Measurements from ENCODE around the gene SYCE3. TPM values are rescaled to one million over a fixed set of nuclear protein-coding genes. Genes with fewer than 3 reads are reported as not detected.

The SYCE3 gene
- total RNA-seq, 1 experiment from 2014 or later, result 1.3 TPM

DNA sequence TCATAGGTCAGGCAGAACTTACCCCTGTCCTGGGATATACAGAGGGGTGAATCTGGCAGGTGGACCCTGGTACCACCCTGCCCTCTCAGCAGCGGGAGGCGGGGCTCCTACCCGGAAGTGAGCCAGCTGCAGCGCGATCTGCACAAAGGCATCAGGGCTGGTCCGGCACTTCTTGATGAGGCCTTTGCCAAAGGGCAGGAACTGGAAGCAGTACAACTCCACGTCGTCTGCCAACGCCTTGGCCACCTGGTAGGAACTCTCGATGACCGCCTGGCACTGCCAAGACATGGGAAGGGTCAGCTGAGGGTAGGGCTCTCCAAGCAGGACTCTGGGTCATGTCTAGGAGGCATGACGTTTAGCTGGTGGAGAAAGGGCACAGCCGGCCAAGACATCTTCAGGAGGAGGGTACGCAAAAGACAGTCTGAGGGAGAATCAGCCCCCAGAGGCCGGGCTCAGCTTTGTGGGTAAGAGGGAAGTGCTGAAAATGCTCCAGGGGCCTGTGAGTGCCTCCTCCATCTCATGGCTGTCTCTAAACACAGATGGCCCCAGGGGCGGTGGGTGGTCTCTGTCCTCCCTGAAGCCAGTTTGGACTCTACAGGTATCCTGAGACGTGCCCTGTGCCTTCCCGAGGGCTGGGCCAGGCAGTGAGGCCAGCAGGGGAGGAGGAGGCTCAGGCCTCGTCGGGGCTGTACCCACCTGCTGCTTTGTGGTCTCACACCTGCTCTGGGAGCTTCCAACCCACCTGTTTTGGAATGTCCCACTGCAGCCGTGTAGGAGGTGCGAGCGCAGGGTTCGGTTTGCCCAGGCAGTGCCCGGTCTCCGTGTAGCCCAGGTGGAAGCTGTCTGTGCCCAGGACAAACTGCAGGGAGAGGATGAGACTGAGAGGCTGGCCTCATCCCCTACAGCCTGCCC lies 8.8 kb upstream of the SYCE3 start:
- H3K9me2 ChIP-seq (replicated peaks; ENCODE audit: low read length), result no peaks in the 10 kb centered on the region
- TF ChIP-seq EZH2 (IDR thresholded peaks at IDR 0.05; ENCODE audit: low read length, unreplicated experiment) (no peak), EZH2phosphoT487 (IDR thresholded peaks at IDR 0.05; ENCODE audit: borderline replicate concordance, low read length) (no peak)
- TF ChIP-seq, protein P1, sequence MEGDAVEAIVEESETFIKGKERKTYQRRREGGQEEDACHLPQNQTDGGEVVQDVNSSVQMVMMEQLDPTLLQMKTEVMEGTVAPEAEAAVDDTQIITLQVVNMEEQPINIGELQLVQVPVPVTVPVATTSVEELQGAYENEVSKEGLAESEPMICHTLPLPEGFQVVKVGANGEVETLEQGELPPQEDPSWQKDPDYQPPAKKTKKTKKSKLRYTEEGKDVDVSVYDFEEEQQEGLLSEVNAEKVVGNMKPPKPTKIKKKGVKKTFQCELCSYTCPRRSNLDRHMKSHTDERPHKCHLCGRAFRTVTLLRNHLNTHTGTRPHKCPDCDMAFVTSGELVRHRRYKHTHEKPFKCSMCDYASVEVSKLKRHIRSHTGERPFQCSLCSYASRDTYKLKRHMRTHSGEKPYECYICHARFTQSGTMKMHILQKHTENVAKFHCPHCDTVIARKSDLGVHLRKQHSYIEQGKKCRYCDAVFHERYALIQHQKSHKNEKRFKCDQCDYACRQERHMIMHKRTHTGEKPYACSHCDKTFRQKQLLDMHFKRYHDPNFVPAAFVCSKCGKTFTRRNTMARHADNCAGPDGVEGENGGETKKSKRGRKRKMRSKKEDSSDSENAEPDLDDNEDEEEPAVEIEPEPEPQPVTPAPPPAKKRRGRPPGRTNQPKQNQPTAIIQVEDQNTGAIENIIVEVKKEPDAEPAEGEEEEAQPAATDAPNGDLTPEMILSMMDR (conservative IDR thresholded peaks at IDR 0.05; ENCODE audit: low read depth, low read length), result no peak
- H3K9ac ChIP-seq (ENCODE audit: low read length), result no peak overlapping the region
- H3K27me3 ChIP-seq (ENCODE audit: low read length), result no peaks in the 10 kb centered on the region
- no peaks in the 10 kb centered on the region for H3K4me1 ChIP-seq (ENCODE audit: insufficient read depth, low read length)
- ATAC-seq (no peak), DNase-seq (no peak)
- H3K27ac ChIP-seq (ENCODE audit: low read length), result no peak overlapping the region
- intact Hi-C loops (cut with micrococcal nuclease), result no loop called here
- no TSS peak for BruUV-seq (replicated peaks)
- H3K9me3 ChIP-seq (ENCODE audit: low read length), result no peaks in the 10 kb centered on the region
- ChIA-PET CTCF (no interaction called here), POLR2A (ENCODE audit: unreplicated experiment) (no interaction called here)
- no peaks in the 10 kb centered on the region for H3K79me2 ChIP-seq (ENCODE audit: low read length)
- no peak overlapping the region for H2AFZ ChIP-seq (ENCODE audit: low read length)
- no peaks in the 10 kb centered on the region for H3F3A ChIP-seq (ENCODE audit: low read length, unreplicated experiment)
- no peaks in the 10 kb centered on the region for H4K20me1 ChIP-seq (ENCODE audit: low read length)
- H3K4me2 ChIP-seq (ENCODE audit: low read length), result no peak overlapping the region
- H3K36me3 ChIP-seq (ENCODE audit: low read depth, low read length), result no peaks in the 10 kb centered on the region
- H3K4me3 ChIP-seq (ENCODE audit: low read length), result no peak overlapping the region

DNA sequence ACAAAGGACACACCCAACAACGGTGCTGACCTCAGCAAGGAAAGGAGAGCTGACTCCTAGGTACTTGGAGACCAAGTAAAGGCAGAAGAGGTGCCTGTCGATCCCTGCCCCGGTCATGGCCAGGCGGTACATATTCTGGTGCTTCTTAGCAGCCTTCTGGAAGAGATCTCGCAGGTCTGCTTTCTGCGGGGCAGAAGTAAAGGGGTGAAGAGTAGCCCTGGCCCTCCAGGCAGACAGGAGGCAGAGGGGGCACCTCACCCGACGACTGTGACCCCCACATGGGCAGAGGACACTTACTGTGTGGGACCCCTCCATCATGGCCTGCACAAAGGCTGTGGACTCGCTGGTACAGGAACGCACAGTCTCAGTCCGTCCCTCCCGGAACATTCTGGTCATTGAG lies 8.1 kb upstream of the SYCE3 start:
- Histone ChIP-seq H3K27ac (ENCODE audit: low read length) (no peak overlapping the region), H4K20me1 (ENCODE audit: low read length) (no peaks in the 10 kb centered on the region), H3K4me2 (ENCODE audit: low read length) (no peak overlapping the region), H3K4me1 (ENCODE audit: insufficient read depth, low read length) (no peaks in the 10 kb centered on the region), H3K9ac (ENCODE audit: low read length) (no peak overlapping the region), H3K36me3 (ENCODE audit: low read depth, low read length) (no peaks in the 10 kb centered on the region), H3K9me2 (replicated peaks; ENCODE audit: low read length) (no peaks in the 10 kb centered on the region), H2AFZ (ENCODE audit: low read length) (no peak overlapping the region), H3F3A (ENCODE audit: low read length, unreplicated experiment) (no peaks in the 10 kb centered on the region), H3K27me3 (ENCODE audit: low read length) (no peaks in the 10 kb centered on the region), H3K79me2 (ENCODE audit: low read length) (no peaks in the 10 kb centered on the region), H3K4me3 (ENCODE audit: low read length) (no peak overlapping the region), H3K9me3 (ENCODE audit: low read length) (no peaks in the 10 kb centered on the region)
- no peak for DNase-seq
- no peak for ATAC-seq
- intact Hi-C loops (cut with micrococcal nuclease), result no loop called here
- ChIA-PET CTCF (no interaction called here), POLR2A (ENCODE audit: unreplicated experiment) (no interaction called here)
- BruUV-seq (replicated peaks), result no TSS peak
- TF ChIP-seq, protein P1 (conservative IDR thresholded peaks at IDR 0.05; ENCODE audit: low read depth, low read length), result no peak
- TF ChIP-seq EZH2 (IDR thresholded peaks at IDR 0.05; ENCODE audit: low read length, unreplicated experiment) (no peak), EZH2phosphoT487 (IDR thresholded peaks at IDR 0.05; ENCODE audit: borderline replicate concordance, low read length) (no peak)

DNA sequence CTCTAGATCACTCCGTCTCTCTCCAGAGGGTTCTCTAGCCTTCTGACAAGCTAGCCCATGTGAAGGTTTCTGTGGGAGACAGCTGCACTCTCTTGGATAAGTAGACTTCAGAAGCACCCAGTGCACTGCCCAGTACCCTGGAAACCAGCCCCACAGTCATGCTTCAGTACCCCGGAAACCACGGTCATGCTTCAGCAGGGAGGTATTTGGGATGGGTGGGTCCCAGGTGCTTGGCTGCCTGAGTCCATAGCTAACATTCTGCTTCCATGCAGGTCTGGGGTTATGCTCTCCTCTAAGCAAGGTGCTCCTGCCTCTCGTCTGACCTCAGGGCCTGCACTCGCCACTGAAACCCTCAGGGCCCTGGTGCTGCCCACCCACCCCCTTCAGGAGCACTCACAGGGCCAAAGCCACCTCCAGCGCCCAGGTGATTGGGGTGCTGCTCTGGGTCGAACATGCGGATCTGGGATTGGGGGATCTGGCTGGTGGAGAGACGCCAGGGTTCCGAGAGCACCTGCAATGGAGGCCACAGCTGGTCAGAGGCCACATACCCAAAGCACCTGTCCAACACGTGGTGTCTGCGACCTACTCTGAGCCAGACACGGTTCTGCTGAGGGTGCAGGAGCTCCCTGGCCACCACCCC lies 7.3 kb upstream of the SYCE3 start:
- no peaks in the 10 kb centered on the region for H3K36me3 ChIP-seq (ENCODE audit: low read depth, low read length)
- no peaks in the 10 kb centered on the region for H3F3A ChIP-seq (ENCODE audit: low read length, unreplicated experiment)
- DNase-seq (no peak), ATAC-seq (no peak)
- ChIA-PET CTCF (no interaction called here), POLR2A (ENCODE audit: unreplicated experiment) (no interaction called here)
- no peaks in the 10 kb centered on the region for H3K79me2 ChIP-seq (ENCODE audit: low read length)
- no peaks in the 10 kb centered on the region for H4K20me1 ChIP-seq (ENCODE audit: low read length)
- H3K4me3 ChIP-seq (ENCODE audit: low read length), result no peak overlapping the region
- no peaks in the 10 kb centered on the region for H3K27me3 ChIP-seq (ENCODE audit: low read length)
- no TSS peak for BruUV-seq (replicated peaks)
- no peak overlapping the region for H3K27ac ChIP-seq (ENCODE audit: low read length)
- H3K4me1 ChIP-seq (ENCODE audit: insufficient read depth, low read length), result no peaks in the 10 kb centered on the region
- no peak overlapping the region for H3K4me2 ChIP-seq (ENCODE audit: low read length)
- no peaks in the 10 kb centered on the region for H3K9me3 ChIP-seq (ENCODE audit: low read length)
- no peak overlapping the region for H2AFZ ChIP-seq (ENCODE audit: low read length)
- no peaks in the 10 kb centered on the region for H3K9me2 ChIP-seq (replicated peaks; ENCODE audit: low read length)
- intact Hi-C loops (cut with micrococcal nuclease), result no loop called here
- no peak for TF ChIP-seq EZH2 (IDR thresholded peaks at IDR 0.05; ENCODE audit: low read length, unreplicated experiment)
- TF ChIP-seq, protein P1 (conservative IDR thresholded peaks at IDR 0.05; ENCODE audit: low read depth, low read length), result no peak
- no peak for TF ChIP-seq EZH2phosphoT487 (IDR thresholded peaks at IDR 0.05; ENCODE audit: borderline replicate concordance, low read length)
- H3K9ac ChIP-seq (ENCODE audit: low read length), result no peak overlapping the region
